Erythroblast (primary cell): ENCODE measurements around the gene TAOK3.

Experiments used
- GATA1 ChIP-seq: IDR thresholded peaks from 2 replicates; pipeline ENCODE4 v1.6.1; 2011; ENCODE audit warnings: low read depth, mild to moderate bottlenecking, control low read depth, low read length, moderate library complexity
- POLR2A ChIP-seq: IDR thresholded peaks from 2 replicates; pipeline ENCODE4 v1.6.1; 2011; ENCODE audit warnings: mild to moderate bottlenecking, low read length

- TF ChIP-seq POLR2A: no peak
- TF ChIP-seq GATA1: no peak
Observed at GRCh38 chr12:118355843-118356242, 16.9 kb downstream of the TAOK3 start.
